Suppressor macrophage treated with lipopolysaccharide for 4 hours (primary cell): ENCODE results near the gene OTOGL.

ENCODE experiments used
- DNase-seq: peaks from one replicate; pipeline ENCODE4 v3.0.0-alpha.2; 2020

Gene OTOGL

DNA sequence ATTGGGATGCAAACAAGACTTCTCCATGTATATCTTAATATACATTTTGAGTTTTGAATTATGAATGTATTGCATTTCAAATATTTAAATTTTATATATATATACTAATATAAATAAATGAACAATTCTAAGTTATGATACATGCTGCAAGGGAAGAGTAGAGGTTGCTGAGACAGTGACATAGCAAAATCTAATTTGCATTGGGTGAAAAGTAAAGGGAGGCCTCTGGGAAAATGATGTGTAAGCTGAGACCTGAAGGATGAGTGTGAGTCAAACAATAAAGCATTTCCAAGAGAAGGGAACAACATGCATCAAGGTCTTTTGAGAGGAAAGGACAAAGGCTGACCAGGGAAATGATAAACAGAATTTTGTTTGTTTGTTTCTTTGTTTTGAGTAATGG lies 281.8 kb downstream of the OTOGL start:
- no peak for DNase-seq

GRCh38 chr12:80382254-80382653 lies 282.9 kb downstream of the OTOGL start:
- no peak for DNase-seq

DNA sequence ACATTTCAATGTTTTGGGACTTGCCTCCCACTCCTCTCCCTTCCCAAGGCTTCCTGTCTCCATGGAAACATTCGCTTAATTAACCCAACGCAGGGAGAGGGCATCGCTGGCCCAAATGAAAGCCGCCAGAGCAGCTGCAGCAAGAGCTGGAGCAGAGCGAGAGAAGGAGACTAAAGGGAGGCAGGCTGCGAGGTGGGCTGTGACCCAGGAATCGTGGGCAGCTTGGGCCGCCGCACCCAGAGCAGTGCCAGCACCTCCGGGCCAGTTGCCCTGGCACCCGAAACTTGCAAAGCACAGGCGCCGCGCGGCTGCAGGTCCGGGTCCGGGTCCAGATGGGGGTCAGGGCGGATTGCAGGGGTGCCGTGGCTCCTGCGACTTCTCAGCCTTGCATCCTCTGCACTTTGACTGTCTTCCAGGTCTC lies 301.2 kb downstream of the OTOGL start:
- DNase-seq = no peak

GRCh38 chr12:80401191-80401590 lies 301.9 kb downstream of the OTOGL start:
- no peak for DNase-seq

GRCh38 chr12:80404629-80405028 lies 305.3 kb downstream of the OTOGL start:
- DNase-seq = no peak

- no peak for DNase-seq
Measured at GRCh38 chr12:80406253-80406652, 306.9 kb downstream of the OTOGL start.

GRCh38 chr12:80411787-80412186 lies 312.4 kb downstream of the OTOGL start:
- DNase-seq = no peak

GRCh38 chr12:80412343-80412953 lies 313.1 kb downstream of the OTOGL start:
- peak; percentile 73 for DNase-seq

- DNase-seq = no peak
Measured at GRCh38 chr12:80413462-80413861, 314.1 kb downstream of the OTOGL start.

DNA sequence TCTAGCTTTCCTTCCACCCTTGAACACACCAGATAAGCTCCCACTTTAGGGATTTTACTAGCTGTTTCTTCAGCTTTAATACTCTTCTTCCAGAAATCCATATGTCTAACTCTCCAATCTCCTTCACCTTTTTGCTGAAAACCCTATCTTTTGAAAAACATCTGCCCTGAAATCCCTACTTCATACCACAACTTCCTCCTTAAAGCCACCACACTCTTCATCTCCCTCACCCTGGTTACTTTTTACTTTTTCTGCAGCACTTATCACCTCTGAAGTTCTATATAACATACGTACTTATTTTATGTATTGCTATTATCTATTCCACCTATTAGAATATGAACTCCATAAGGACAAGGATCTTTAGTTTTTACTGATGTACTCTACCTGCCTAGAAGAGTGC lies 316.1 kb downstream of the OTOGL start:
- no peak for DNase-seq

DNA sequence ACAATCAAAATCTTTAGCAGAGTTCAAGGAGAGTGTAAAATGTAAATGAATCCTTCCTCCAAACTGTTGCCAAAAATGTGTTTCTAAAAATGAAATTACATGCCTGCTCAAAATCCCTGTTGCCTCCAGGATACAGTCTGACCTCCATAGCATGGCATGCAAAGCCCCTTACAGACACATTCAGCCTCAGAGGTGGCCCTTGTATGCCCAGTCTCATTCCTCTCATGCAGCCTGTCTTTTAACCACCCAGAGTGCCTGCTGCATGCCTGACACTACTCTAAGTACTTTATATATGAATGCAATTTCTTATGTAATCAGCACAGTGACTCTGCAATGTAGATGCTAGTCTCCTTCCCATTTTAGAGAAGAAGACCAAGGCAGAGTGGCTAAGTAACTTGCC lies 320.3 kb downstream of the OTOGL start:
- no peak for DNase-seq

- no peak for DNase-seq
Measured at GRCh38 chr12:80420075-80420474, 320.7 kb downstream of the OTOGL start.

GRCh38 chr12:80422550-80422949 lies 323.2 kb downstream of the OTOGL start:
- DNase-seq = no peak
